ENCODE results near the gene AZIN2.
"Not testable (repeated sequence)": the region's sequence is repeated elsewhere in the genome, so short reads cannot be mapped to it uniquely, and the experiment has no call there.

Gene AZIN2

GRCh38 chr1:33060579-33061083, 20.3 kb upstream of the AZIN2 start:
- no peak for DNase-seq

GRCh38 chr1:33061834-33062233, 19.1 kb upstream of the AZIN2 start:
- no peak for DNase-seq

GRCh38 chr1:33064284-33064683, 16.7 kb upstream of the AZIN2 start:
- not testable (repeated sequence) for DNase-seq

GRCh38 chr1:33065301-33065700, 15.7 kb upstream of the AZIN2 start:
- no peak for DNase-seq

GRCh38 chr1:33066477-33066876, 14.5 kb upstream of the AZIN2 start:
- not testable (repeated sequence) for DNase-seq

GRCh38 chr1:33068108-33068507, 12.8 kb upstream of the AZIN2 start:
- DNase-seq: not testable (repeated sequence)

GRCh38 chr1:33070628-33071027, 10.3 kb upstream of the AZIN2 start:
- no peak for DNase-seq

GRCh38 chr1:33072707-33073106, 8.2 kb upstream of the AZIN2 start:
- no peak for DNase-seq

- no peak for DNase-seq
These were observed 6.6 kb upstream of the AZIN2 start for GRCh38 chr1:33074193-33074945.

GRCh38 chr1:33078030-33078591, 2.8 kb upstream of the AZIN2 start:
- no peak for DNase-seq

GRCh38 chr1:33080373-33080772, 580 bp upstream of the AZIN2 start:
- DNase-seq: no peak

- DNase-seq: no peak
These were observed 777 bp downstream of the AZIN2 start for GRCh38 chr1:33081554-33082305.

- DNase-seq: no peak
These were observed 1.7 kb downstream of the AZIN2 start for GRCh38 chr1:33082575-33083108.

- DNase-seq: no peak
These were observed 4.4 kb downstream of the AZIN2 start for GRCh38 chr1:33085332-33085731.

- DNase-seq: peak; percentile 59 to 80
These were observed 5.5 kb downstream of the AZIN2 start for GRCh38 chr1:33086384-33086850.

- DNase-seq: no peak
These were observed 6.7 kb downstream of the AZIN2 start for GRCh38 chr1:33087677-33088076.

- peak; percentile 65 to 67 for DNase-seq
These were observed 7.4 kb downstream of the AZIN2 start for GRCh38 chr1:33088119-33088906.

GRCh38 chr1:33089457-33089856, 8.5 kb downstream of the AZIN2 start:
- DNase-seq: no peak

GRCh38 chr1:33092438-33092837, 11.5 kb downstream of the AZIN2 start:
- DNase-seq: no peak

GRCh38 chr1:33093004-33093403, 12.1 kb downstream of the AZIN2 start:
- DNase-seq: no peak

- no peak for DNase-seq
These were observed 13.5 kb downstream of the AZIN2 start for GRCh38 chr1:33094486-33094885.

GRCh38 chr1:33094971-33095604, 14.1 kb downstream of the AZIN2 start:
- DNase-seq: peak in 1 of 2 experiments; percentile 19

Measured in Kasumi-1 (cell line).